ENCODE measurements around the gene DOCK10.

The DOCK10 gene

DNA sequence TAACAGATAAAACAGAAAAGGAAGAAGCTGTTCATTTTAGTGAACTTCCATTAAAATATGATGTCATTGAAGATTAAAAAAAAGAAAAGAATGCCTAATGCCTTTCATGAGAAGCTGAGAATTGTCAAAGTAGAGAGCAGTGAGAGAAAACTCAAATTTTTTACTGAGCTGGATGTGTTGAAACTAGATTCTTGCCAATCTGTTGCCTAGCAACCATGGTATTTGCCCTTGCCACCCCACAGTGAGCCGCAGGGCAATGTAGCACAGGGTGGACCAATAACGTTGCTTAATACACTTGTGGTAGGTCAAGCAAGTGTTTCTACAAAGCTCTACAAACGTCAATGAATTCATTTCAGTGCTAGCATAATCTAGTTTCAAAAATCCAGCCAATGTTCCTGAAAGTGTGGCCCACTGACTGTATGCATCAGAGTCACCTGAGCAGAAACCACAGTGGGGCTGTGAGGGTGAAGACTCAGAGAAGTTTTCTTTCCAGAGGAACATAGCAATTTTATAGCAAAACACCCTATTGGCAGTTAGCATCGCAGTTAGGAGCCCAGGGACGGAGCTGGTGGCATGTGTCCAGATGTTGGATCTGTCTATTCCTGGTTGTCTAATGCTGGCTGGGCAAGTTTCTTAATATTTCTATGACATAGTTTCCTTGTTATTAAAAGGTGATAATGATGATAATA lies 132.2 kb downstream of the DOCK10 start:
- no peak for DNase-seq

DNA sequence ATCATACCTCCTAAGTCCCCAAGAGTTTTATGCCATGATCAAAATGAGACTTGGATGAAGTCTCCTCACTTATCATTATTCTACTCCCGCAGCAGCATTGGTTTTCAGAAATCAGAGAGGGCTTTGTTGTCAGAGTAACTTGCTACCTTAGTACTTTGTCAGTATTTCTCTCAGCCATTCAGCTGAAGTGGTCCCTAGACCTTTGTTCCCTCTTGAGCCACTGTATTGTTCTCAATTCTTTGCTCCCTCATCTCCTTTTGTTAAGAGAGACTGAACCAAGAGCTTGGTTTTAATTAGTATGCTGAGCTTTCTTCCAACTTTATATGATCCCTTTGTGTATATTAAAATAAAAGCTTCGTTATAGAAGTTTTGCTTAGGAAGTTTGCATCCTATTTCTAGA lies 133.4 kb downstream of the DOCK10 start:
- DNase-seq, result no peak

DNA sequence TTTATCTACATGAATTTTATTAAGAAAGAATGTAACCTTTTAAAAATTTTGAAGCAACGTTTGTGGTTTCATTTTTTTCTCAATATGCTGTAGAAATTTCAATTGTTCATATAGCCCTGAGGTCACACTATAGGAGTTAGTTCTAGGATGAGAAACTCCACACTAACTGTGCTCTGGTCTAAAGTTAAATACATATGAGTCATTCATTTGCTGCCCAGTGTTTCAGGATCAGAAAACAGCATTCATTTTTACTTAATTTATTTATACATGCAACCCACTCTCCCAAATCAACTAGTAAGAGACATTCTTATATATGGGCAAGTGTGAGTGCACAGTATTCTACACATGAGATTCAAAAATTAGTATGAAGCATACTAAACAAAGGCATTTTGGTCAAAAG lies 137.9 kb downstream of the DOCK10 start:
- no peak for DNase-seq

- no peak for DNase-seq
These were observed 138.6 kb downstream of the DOCK10 start for GRCh38 chr2:224903621-224904020.

GRCh38 chr2:224901121-224901676 lies 141.1 kb downstream of the DOCK10 start:
- no peak for DNase-seq

DNA sequence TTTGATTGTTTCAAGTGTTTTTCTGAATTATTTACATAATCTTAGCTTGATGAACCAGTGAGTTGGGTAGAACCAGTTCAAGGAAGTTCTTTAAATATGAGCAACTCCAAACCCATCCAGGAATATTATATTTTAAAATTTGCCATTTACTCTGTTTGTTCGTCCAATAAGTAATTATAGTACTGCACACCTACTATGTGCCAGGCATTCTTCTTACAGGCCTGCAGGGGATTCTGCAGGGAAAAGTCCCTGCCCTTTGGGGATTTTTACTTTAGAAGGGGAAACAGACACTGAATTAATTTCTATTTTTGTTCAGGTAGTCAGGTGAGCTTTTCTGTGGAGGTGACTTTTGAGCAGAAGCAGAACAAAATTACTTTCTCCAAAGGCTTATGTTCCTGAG lies 146.9 kb downstream of the DOCK10 start:
- DNase-seq, result no peak

DNA sequence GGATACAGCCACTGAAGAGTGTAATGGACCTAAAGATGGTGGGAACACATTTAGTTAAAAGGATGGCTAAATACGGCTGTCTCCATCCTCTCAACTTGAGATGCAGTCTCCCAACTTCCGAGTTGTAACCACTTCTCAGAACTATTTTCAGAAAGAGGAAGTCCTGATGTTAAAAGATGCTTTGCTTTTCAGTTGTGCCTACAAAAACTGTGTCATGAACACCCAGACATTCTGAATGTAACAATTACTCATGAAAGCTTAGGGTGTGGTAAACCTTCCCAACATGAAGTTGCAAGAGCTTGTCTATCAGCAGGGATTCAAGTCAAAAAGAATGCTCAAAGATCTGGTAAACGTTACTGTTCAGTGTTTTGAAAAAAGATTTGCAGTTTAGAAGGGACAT lies 147.9 kb downstream of the DOCK10 start:
- DNase-seq, result no peak

DNA sequence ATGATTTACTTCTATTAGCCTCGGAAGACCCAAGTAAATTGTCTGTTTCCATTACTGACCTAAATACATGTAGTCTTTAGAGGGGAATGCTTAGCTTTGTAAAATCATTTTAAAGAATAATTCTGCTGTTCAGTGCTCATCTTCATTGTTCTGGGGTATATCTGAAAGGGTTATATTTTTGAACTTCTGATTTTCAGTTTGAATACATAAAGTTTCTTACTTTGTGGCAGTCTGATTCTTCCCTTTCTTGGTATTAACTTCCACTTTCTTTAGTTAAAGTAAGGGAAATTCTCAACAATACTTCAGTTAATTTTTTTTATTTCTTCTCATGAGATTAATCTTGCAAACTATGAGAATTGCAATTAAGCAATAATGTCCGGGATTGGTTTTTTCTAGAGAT lies 148.4 kb downstream of the DOCK10 start:
- no peak for DNase-seq

- no peak for DNase-seq
These were observed 149.6 kb downstream of the DOCK10 start for GRCh38 chr2:224892574-224893204.

GRCh38 chr2:224890372-224890771 lies 151.9 kb downstream of the DOCK10 start:
- no peak for DNase-seq

- no peak for DNase-seq
These were observed 155.1 kb downstream of the DOCK10 start for GRCh38 chr2:224887141-224887540.

DNA sequence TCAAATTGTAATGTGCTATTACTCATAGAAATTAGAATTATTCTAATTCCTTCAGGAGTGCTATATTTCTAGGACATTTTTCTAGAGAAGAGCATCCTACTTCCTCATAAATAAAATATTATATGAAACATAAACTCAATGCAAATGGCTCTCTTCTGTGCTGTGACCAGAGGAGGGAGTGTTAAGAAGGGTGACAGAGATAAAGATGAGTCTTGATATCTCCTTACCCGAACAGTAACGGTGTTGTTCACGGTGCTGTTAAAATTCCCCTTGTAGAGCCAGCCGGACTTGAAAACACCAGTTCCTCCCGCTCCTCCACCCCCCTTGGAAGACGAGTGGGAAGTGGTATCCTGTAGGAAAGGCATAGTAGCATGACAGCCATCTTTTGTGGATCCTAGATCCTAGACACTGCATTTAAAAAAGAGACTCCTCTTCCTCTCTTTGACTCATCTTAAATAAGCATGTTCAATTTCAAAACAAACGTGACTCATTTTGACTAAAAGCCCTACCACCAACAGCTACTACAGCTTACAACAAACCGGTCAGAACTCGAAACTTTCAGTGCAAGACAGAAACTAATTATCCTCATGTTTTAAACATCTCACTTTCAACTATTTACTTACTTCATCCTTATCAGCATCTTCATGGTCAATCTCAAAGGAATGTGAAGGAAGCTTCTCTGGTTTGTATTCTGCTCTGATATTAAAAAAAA lies 156.3 kb downstream of the DOCK10 start:
- no peak for DNase-seq

- DNase-seq, result no peak
These were observed 157.0 kb downstream of the DOCK10 start for GRCh38 chr2:224885291-224885690.

DNA sequence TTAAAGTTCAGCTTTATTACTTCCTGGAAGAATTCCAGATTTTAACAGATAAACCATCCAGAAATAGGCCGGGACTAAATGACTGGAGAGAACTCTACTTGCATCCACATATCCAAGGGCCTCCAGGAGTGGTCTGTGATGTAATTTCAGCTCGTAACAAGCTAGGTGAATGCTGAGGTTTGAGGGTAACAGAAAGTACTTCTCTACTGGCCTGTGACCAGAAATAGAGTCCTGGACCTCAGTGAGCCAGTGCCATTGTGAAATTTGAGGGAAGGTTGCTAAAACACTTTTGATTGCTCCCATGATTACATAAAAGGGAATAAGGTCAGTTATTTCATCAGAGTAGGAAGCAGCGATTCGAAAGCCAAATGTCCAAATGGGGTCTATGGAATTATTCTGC lies 158.1 kb downstream of the DOCK10 start:
- DNase-seq, result no peak

GRCh38 chr2:224883700-224884099 lies 158.6 kb downstream of the DOCK10 start:
- DNase-seq, result no peak

DNA sequence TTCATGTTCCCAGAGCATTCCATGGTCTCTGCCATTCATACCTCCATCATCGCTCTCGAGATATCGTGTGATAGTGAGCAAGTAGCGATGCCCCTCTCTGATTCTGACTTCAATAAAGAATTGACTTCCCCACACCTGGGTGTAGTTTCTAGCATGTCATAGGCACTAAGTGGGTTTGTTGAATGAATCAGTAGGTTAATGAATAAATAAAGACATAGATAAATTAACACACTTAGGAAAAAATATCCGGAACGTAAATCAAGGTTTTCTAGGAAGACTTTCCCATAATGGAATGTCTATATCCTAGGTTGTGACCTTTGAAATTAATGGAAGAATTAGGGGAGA lies 159.1 kb downstream of the DOCK10 start:
- no peak for DNase-seq

DNA sequence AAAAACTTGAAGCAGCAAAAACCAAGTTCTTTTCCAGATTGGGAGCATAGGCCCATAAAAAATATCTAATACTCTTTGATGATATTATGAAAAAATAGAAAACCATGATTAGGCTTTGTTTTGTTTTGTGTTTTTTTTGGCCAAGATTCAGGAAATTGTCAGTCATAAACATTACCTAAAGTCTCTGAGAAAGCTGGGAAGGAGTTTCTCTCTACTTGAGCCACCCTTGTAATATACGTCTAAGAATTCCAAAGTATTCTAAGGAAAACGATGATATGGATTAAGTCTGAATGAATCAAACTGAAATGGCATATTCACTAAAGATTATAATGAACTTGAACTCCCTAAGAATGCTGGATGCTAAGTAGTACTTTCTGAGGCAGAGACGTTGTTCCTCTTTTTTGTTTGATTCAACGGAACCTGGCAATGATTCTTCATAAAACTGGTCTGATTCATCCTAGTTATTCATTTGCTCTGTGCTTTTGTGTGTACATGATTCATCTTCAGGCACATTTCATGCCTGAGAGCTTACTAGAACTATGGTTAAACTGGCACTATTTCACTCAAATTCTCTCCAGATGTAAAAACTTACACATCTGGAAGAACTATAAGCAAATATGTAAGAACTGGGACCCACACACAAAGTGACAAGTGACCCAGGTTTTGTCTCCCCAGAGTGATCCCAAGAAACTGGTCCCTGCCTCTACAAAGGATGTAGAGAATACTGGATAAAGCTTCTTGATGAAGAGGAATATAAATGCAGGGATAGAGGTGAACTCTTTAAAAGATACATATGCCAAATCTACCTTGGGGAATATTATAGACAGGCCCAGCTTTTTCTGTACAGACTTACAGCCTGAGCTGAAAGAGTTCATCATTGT lies 159.7 kb downstream of the DOCK10 start:
- DNase-seq, result no peak

DNA sequence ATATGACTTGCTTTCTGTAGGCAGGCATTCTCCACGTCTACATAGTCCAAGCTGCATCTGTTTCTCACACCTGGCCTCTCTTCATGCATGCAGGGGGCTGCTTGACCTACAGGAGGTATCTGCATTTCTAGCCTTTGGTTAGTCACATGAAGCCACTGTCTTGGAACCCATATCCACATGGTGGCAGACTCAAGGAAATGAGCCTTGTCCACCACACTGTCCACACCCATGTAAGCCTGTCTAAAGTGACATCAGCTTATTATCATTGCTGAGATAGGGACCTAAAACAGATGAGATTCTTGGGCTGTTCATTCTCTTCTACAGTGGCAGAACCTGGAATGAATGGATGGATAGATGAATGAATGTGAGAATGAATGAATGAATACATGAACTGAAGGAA lies 160.4 kb downstream of the DOCK10 start:
- DNase-seq, result no peak

- no peak for DNase-seq
These were observed 165.7 kb downstream of the DOCK10 start for GRCh38 chr2:224876522-224876921.

DNA sequence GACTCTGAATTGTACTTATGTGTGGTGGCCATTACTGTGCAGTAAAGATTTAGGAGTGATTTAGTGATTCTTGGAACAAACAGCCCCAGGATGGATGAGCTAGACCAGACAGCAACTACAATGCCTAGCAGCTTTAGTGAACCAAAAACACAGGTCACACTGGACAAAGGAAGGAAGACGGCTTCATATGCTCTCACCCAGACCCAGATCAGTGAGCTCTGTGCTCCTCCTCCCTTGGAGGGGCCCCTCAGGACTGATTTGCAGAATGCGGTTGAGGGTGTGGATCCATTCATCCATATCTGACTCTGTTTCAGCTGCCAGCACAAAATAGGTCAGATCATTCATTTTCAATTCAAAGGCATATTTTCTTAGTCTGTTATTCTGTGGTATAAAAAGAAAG lies 166.4 kb downstream of the DOCK10 start:
- no peak for DNase-seq

GRCh38 chr2:224875153-224875552 lies 167.1 kb downstream of the DOCK10 start:
- DNase-seq, result no peak

DNA sequence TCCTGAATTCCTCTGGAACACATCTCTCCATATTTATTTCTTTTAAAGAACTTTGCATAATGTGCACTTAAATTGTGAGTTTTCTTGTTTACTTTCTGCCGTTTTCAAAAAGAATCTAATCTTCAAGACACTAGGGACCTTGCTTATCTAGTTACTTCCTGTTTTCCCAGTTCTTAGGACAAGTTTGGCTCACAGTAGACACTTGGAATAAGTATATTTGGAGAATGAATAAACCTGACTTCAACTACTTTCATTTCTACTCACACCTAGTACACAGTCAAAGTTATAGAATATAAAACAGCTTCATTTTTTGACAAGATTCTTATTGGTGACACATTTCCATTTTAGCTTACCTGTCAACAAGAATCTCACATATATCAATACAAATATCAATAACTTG lies 170.5 kb downstream of the DOCK10 start:
- DNase-seq, result no peak

GRCh38 chr2:224870341-224870740 lies 171.9 kb downstream of the DOCK10 start:
- no peak for DNase-seq

All from NCI-H524 treated with DMSO at 0.1 percent for 48 hours (cell line).